ENCODE results near the gene ATE1.

DNA sequence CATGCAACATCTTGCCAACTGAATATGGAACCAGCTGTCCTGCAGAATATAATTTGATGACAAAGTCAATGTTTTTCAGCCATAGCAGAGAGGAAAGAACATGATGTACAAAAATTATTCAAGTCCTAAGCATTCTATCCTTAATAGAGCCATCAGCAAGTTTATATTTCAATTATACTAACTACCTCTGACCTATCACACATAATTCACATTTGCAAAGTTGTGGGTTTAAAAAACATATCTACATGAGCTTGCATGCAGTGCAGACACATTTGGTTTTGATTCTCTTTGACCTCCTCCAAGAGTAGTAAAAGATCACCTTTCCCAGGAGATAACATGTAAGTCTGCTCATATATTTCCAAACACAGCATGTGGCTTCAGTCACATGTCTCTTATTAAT lies 203.5 kb downstream of the ATE1 start:
- TF ChIP-seq, protein P1, sequence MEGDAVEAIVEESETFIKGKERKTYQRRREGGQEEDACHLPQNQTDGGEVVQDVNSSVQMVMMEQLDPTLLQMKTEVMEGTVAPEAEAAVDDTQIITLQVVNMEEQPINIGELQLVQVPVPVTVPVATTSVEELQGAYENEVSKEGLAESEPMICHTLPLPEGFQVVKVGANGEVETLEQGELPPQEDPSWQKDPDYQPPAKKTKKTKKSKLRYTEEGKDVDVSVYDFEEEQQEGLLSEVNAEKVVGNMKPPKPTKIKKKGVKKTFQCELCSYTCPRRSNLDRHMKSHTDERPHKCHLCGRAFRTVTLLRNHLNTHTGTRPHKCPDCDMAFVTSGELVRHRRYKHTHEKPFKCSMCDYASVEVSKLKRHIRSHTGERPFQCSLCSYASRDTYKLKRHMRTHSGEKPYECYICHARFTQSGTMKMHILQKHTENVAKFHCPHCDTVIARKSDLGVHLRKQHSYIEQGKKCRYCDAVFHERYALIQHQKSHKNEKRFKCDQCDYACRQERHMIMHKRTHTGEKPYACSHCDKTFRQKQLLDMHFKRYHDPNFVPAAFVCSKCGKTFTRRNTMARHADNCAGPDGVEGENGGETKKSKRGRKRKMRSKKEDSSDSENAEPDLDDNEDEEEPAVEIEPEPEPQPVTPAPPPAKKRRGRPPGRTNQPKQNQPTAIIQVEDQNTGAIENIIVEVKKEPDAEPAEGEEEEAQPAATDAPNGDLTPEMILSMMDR (conservative IDR thresholded peaks at IDR 0.05; ENCODE audit: low read depth, low read length) = no peak
- TF ChIP-seq POLR2A (IDR thresholded peaks at IDR 0.05; ENCODE audit: low read depth, low read length) = no peak
- TF ChIP-seq MAZ (IDR thresholded peaks at IDR 0.05; ENCODE audit: borderline replicate concordance, low read depth, low read length) = no peak
- TF ChIP-seq, protein P2, sequence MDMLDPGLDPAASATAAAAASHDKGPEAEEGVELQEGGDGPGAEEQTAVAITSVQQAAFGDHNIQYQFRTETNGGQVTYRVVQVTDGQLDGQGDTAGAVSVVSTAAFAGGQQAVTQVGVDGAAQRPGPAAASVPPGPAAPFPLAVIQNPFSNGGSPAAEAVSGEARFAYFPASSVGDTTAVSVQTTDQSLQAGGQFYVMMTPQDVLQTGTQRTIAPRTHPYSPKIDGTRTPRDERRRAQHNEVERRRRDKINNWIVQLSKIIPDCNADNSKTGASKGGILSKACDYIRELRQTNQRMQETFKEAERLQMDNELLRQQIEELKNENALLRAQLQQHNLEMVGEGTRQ (IDR thresholded peaks at IDR 0.05; ENCODE audit: low read depth, low read length) = no peak
- no peak for TF ChIP-seq BHLHE40 (IDR thresholded peaks at IDR 0.05; ENCODE audit: low read depth, low read length)
- no peak for TF ChIP-seq CEBPB (IDR thresholded peaks at IDR 0.05; ENCODE audit: low read depth, low read length)
- TF ChIP-seq MAFK (IDR thresholded peaks at IDR 0.05; ENCODE audit: low read depth, low read length) = no peak
- TF ChIP-seq RAD21 (IDR thresholded peaks at IDR 0.05; ENCODE audit: low read length) = no peak
- no peak for TF ChIP-seq NFE2L2 (IDR thresholded peaks at IDR 0.05; ENCODE audit: low read depth, low read length)
- TF ChIP-seq RCOR1 (IDR thresholded peaks at IDR 0.05; ENCODE audit: insufficient replicate concordance, low read length) = no peak
- no peak for TF ChIP-seq CHD1 (IDR thresholded peaks at IDR 0.05; ENCODE audit: low read depth, low read length)
- no peak for TF ChIP-seq FOS (IDR thresholded peaks at IDR 0.05; ENCODE audit: low read depth, low read length)
- TF ChIP-seq MXI1 (IDR thresholded peaks at IDR 0.05; ENCODE audit: borderline replicate concordance, low read depth, low read length) = no peak
- no peak for TF ChIP-seq SMC3 (IDR thresholded peaks at IDR 0.05; ENCODE audit: low read depth, low read length)
